Hepatocyte (in vitro differentiated cells): ENCODE results near the gene HOTAIR.

Experiments used
- EZH2 ChIP-seq: fragments of 200-600 bp; sonication (generic); IDR thresholded peaks from 2 replicates; pipeline ENCODE4 v1.6.1; 2016; ENCODE audit warnings: antibody characterized with exemption, mild to moderate bottlenecking, borderline replicate concordance
- EZH2phosphoT487 ChIP-seq: fragments of 200-600 bp; sonication (generic); IDR thresholded peaks from one replicate; pipeline ENCODE4 v1.6.1; 2018; ENCODE audit warnings: antibody characterized with exemption, mild to moderate bottlenecking, low read depth, moderate library complexity; ENCODE audit not compliant: unreplicated experiment, severe bottlenecking
- TF ChIP-seq, protein P1 (sequence below): fragments of 200-600 bp; sonication (generic); IDR thresholded peaks from 2 replicates; pipeline ENCODE4 v1.5.1; 2016; ENCODE audit warnings: antibody characterized with exemption, mild to moderate bottlenecking; ENCODE audit not compliant: poor library complexity

DNA sequence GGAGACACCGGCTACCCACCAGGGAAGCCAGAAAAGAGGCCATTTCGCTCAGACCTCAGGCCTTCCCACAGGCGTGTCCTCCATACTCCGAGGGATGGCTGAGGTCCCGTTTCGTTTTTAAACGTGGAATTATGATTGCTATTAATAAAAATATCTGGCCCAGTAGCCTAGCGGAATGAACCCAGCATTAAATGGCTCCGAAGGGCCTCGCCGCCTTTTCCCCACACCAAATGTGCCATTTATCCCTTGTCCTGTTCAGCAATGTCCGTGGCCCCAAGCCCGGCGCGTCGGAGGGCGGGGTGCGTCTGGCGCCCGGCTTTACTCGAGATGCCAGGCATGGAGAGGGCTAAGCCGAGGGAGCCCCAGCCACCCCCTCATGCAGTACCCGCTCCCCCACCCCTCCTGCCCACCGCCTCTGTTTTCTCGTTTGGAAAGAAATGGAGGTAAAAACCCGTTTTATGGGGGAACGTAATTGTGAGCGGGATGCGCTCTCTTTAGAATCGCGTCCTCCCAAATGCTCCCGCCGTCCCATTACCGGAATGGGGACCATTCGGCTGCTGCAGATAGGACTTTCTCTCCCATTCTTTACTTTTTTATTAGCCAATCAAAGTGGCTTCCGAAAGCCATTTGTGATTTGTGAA lies 39.7 kb upstream of the HOTAIR start:
- TF ChIP-seq, protein P1, sequence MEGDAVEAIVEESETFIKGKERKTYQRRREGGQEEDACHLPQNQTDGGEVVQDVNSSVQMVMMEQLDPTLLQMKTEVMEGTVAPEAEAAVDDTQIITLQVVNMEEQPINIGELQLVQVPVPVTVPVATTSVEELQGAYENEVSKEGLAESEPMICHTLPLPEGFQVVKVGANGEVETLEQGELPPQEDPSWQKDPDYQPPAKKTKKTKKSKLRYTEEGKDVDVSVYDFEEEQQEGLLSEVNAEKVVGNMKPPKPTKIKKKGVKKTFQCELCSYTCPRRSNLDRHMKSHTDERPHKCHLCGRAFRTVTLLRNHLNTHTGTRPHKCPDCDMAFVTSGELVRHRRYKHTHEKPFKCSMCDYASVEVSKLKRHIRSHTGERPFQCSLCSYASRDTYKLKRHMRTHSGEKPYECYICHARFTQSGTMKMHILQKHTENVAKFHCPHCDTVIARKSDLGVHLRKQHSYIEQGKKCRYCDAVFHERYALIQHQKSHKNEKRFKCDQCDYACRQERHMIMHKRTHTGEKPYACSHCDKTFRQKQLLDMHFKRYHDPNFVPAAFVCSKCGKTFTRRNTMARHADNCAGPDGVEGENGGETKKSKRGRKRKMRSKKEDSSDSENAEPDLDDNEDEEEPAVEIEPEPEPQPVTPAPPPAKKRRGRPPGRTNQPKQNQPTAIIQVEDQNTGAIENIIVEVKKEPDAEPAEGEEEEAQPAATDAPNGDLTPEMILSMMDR: no peak
- TF ChIP-seq EZH2 (peak; percentile 88), EZH2phosphoT487 (no peak)
